ENCODE measurements around the gene GRIN1.

Gene GRIN1

GRCh38 chr9:137114220-137114612, 24.7 kb upstream of the GRIN1 start:
- H4K20me1 ChIP-seq (ENCODE audit: insufficient read depth, low read length): no peaks in the 10 kb centered on the region
- TF ChIP-seq EZH2 (IDR thresholded peaks at IDR 0.05; ENCODE audit: borderline replicate concordance, low read length) (no peak), CTCF (IDR thresholded peaks at IDR 0.05; ENCODE audit: low read length) (no peak)
- H3K27ac ChIP-seq (ENCODE audit: low read depth, low read length, poor library complexity, severe bottlenecking): no peak overlapping the region
- H3K27me3 ChIP-seq (ENCODE audit: insufficient read depth, low read length): no peaks in the 10 kb centered on the region
- H3K9me3 ChIP-seq (ENCODE audit: low read length): no peaks in the 10 kb centered on the region
- peak overlapping the region; percentile 81 for H3K9ac ChIP-seq (ENCODE audit: low read length)
- peaks cover 39% of the 10 kb centered on the region for H3K36me3 ChIP-seq (ENCODE audit: insufficient read depth, low read length)
- peak overlapping the region; percentile 89 for H3K4me2 ChIP-seq (ENCODE audit: low read length)
- no peaks in the 10 kb centered on the region for H3F3A ChIP-seq (ENCODE audit: insufficient read depth, low read length)
- no peak overlapping the region for H2AFZ ChIP-seq (ENCODE audit: low read length)
- peaks cover 25% of the 10 kb centered on the region for H3K4me1 ChIP-seq (ENCODE audit: insufficient read depth, low read length, severe bottlenecking)
- no peaks in the 10 kb centered on the region for H3K9me2 ChIP-seq (ENCODE audit: low read depth, low read length)
- H3K4me3 ChIP-seq (ENCODE audit: low read depth, low read length, poor library complexity, severe bottlenecking): peak overlapping the region; percentile 86
- H3K79me2 ChIP-seq (ENCODE audit: insufficient read depth, low read length): no peaks in the 10 kb centered on the region

- H3K4me2 ChIP-seq (ENCODE audit: low read length): peak within 1 kb of the TSS; percentile 89
- H3K36me3 ChIP-seq (ENCODE audit: insufficient read depth, low read length): peaks cover 33% of the 10 kb centered on the region
- H3K4me3 ChIP-seq (ENCODE audit: low read depth, low read length, poor library complexity, severe bottlenecking): peak within 1 kb of the TSS; percentile 86
- peak within 1 kb of the TSS; percentile 81 for H3K9ac ChIP-seq (ENCODE audit: low read length)
- no peak within 1 kb of the TSS for H2AFZ ChIP-seq (ENCODE audit: low read length)
- TF ChIP-seq EZH2 (IDR thresholded peaks at IDR 0.05; ENCODE audit: borderline replicate concordance, low read length) (no peak), CTCF (IDR thresholded peaks at IDR 0.05; ENCODE audit: low read length) (no peak)
- H3K9me2 ChIP-seq (ENCODE audit: low read depth, low read length): no peaks in the 10 kb centered on the region
- no peaks in the 10 kb centered on the region for H3K27me3 ChIP-seq (ENCODE audit: insufficient read depth, low read length)
- H3K9me3 ChIP-seq (ENCODE audit: low read length): no peaks in the 10 kb centered on the region
- peaks cover 28% of the 10 kb centered on the region for H3K4me1 ChIP-seq (ENCODE audit: insufficient read depth, low read length, severe bottlenecking)
- H3F3A ChIP-seq (ENCODE audit: insufficient read depth, low read length): no peaks in the 10 kb centered on the region
- no peak within 1 kb of the TSS for H3K27ac ChIP-seq (ENCODE audit: low read depth, low read length, poor library complexity, severe bottlenecking)
- H4K20me1 ChIP-seq (ENCODE audit: insufficient read depth, low read length): no peaks in the 10 kb centered on the region
- H3K79me2 ChIP-seq (ENCODE audit: insufficient read depth, low read length): no peaks in the 10 kb centered on the region
Observed at GRCh38 chr9:137114613-137115393, 24.2 kb upstream of the GRIN1 start, which contains the start of gene DPP7. Gene DPP7, minus strand, starts transcription at chr9:137114733. Its CDS starts 20 bp downstream, at chr9:137114713.

- H3K9ac ChIP-seq (ENCODE audit: low read length): peak overlapping the region; percentile 81; the same call in 1 of the 2 replicates
- H3K79me2 ChIP-seq (ENCODE audit: insufficient read depth, low read length): no peaks in the 10 kb centered on the region
- peaks cover 26% of the 10 kb centered on the region for H3K36me3 ChIP-seq (ENCODE audit: insufficient read depth, low read length)
- no peaks in the 10 kb centered on the region for H3K27me3 ChIP-seq (ENCODE audit: insufficient read depth, low read length)
- TF ChIP-seq CTCF (IDR thresholded peaks at IDR 0.05; ENCODE audit: low read length) (no peak), EZH2 (IDR thresholded peaks at IDR 0.05; ENCODE audit: borderline replicate concordance, low read length) (no peak)
- H3K4me3 ChIP-seq (ENCODE audit: low read depth, low read length, poor library complexity, severe bottlenecking): peak overlapping the region; percentile 86
- no peaks in the 10 kb centered on the region for H3F3A ChIP-seq (ENCODE audit: insufficient read depth, low read length)
- H3K9me2 ChIP-seq (ENCODE audit: low read depth, low read length): no peaks in the 10 kb centered on the region
- H3K4me1 ChIP-seq (ENCODE audit: insufficient read depth, low read length, severe bottlenecking): peaks cover 28% of the 10 kb centered on the region
- no peaks in the 10 kb centered on the region for H3K9me3 ChIP-seq (ENCODE audit: low read length)
- no peaks in the 10 kb centered on the region for H4K20me1 ChIP-seq (ENCODE audit: insufficient read depth, low read length)
- peak overlapping the region; percentile 89 for H3K4me2 ChIP-seq (ENCODE audit: low read length)
- H2AFZ ChIP-seq (ENCODE audit: low read length): no peak overlapping the region
- no peak overlapping the region for H3K27ac ChIP-seq (ENCODE audit: low read depth, low read length, poor library complexity, severe bottlenecking)
Observed at GRCh38 chr9:137115394-137116026, 23.4 kb upstream of the GRIN1 start.

Data from OCI-LY1 (cell line).